Kidney tubule cell (primary cell): Measurements from ENCODE around the gene PARP16.
A peak's percentile ranks its signal among the peaks of the same experiment; 100 is the strongest.

ENCODE experiments used
- DNase-seq: peaks from one replicate; pipeline ENCODE4 v3.0.0-alpha.2; 2018; ENCODE audit warnings: low spot score

PARP16 gene

GRCh38 chr15:65311760-65312159, 25.1 kb upstream of the PARP16 start:
- DNase-seq: no peak

GRCh38 chr15:65310431-65311137, 23.9 kb upstream of the PARP16 start:
- no peak for DNase-seq

GRCh38 chr15:65309882-65310418, 23.3 kb upstream of the PARP16 start:
- DNase-seq: no peak

GRCh38 chr15:65307978-65308377, 21.3 kb upstream of the PARP16 start:
- DNase-seq: no peak

GRCh38 chr15:65306551-65306950, 19.9 kb upstream of the PARP16 start:
- no peak for DNase-seq

GRCh38 chr15:65305776-65306175, 19.1 kb upstream of the PARP16 start:
- peak; percentile 38 for DNase-seq

GRCh38 chr15:65305150-65305758, 18.6 kb upstream of the PARP16 start:
- DNase-seq: no peak

GRCh38 chr15:65304381-65305149, 17.9 kb upstream of the PARP16 start, which contains the start of gene RNU5B-1:
TSS of gene RNU5B-1 (plus strand) at chr15:65304677.
- DNase-seq: peak; percentile 100

- DNase-seq: peak; percentile 65
Observed at GRCh38 chr15:65303687-65304380, 17.2 kb upstream of the PARP16 start.

GRCh38 chr15:65302061-65302460, 15.4 kb upstream of the PARP16 start:
- DNase-seq: no peak

GRCh38 chr15:65300924-65301441, 14.3 kb upstream of the PARP16 start:
- DNase-seq: no peak

GRCh38 chr15:65298731-65299130, 12.0 kb upstream of the PARP16 start:
- no peak for DNase-seq

- no peak for DNase-seq
Observed at GRCh38 chr15:65292938-65293518, 6.3 kb upstream of the PARP16 start.

GRCh38 chr15:65290228-65290627, 3.5 kb upstream of the PARP16 start:
- DNase-seq: no peak

GRCh38 chr15:65289261-65289854, 2.7 kb upstream of the PARP16 start:
- DNase-seq: no peak

GRCh38 chr15:65287520-65287855, 805 bp upstream of the PARP16 start:
- no peak for DNase-seq

- peak; percentile 41 for DNase-seq
Observed at GRCh38 chr15:65286069-65286703, 497 bp downstream of the PARP16 start.

GRCh38 chr15:65285291-65286068, 1.2 kb downstream of the PARP16 start:
- no peak for DNase-seq

- DNase-seq: no peak
Observed at GRCh38 chr15:65278480-65278879, 8.2 kb downstream of the PARP16 start.

- DNase-seq: no peak
Observed at GRCh38 chr15:65277015-65277414, 9.7 kb downstream of the PARP16 start.
